Measurements from ENCODE around the gene TANC1. TPM values are rescaled to one million over a fixed set of nuclear protein-coding genes. Genes with fewer than 3 reads are reported as not detected.

The TANC1 gene
- polyA plus RNA-seq, 2 donors = 18.1 to 21.4 TPM

Other genes with a start within 250 kb of the TANC1 start
- gene DAPL1, start 173.3 kb upstream of the TANC1 start, polyA plus RNA-seq = 100 to 1,000 TPM; 426 to 475 TPM

Measured in esophagus (tissue), 2 donors.